Stimulated activated CD8-positive, alpha-beta memory T cell treated with anti-CD3 and anti-CD28 coated beads, Interleukin-12 subunit alpha, Interleukin-12 subunit beta, amount 100 ng/mL, for 24 hours (primary cell): Measurements from ENCODE around the gene RPL6.
"Not testable (repeated sequence)": the region's sequence is repeated elsewhere in the genome, so short reads cannot be mapped to it uniquely, and the experiment has no call there.

Source experiments
- DNase-seq: peaks from one replicate; pipeline ENCODE4 v3.0.0-alpha.2; 2020; ENCODE audit errors: extremely low read depth

RPL6 gene

GRCh38 chr12:112409064-112409905, at the start of gene RPL6:
Gene RPL6, minus strand, starts transcription at chr12:112409605. Its CDS starts 949 bp downstream, at chr12:112408656.
- peak; percentile 34 for DNase-seq

- DNase-seq: no peak
These were observed 49.3 kb upstream of the RPL6 start for GRCh38 chr12:112458751-112459150.

GRCh38 chr12:112458330-112458729, 48.9 kb upstream of the RPL6 start:
- DNase-seq: no peak

- DNase-seq: not testable (repeated sequence)
These were observed 47.7 kb upstream of the RPL6 start for GRCh38 chr12:112457142-112457541.

GRCh38 chr12:112456029-112456428, 46.6 kb upstream of the RPL6 start:
- DNase-seq: no peak

- DNase-seq: no peak
These were observed 41.3 kb upstream of the RPL6 start for GRCh38 chr12:112450725-112451124.

GRCh38 chr12:112448165-112448564, 38.8 kb upstream of the RPL6 start:
- DNase-seq: not testable (repeated sequence)

GRCh38 chr12:112447106-112447505, 37.7 kb upstream of the RPL6 start:
- DNase-seq: no peak

- no peak for DNase-seq
These were observed 36.8 kb upstream of the RPL6 start for GRCh38 chr12:112446008-112446725.

GRCh38 chr12:112443916-112444315, 34.5 kb upstream of the RPL6 start:
- DNase-seq: no peak

- DNase-seq: not testable (repeated sequence)
These were observed 31.2 kb upstream of the RPL6 start for GRCh38 chr12:112440653-112441052.

GRCh38 chr12:112439769-112440168, 30.4 kb upstream of the RPL6 start:
- no peak for DNase-seq

GRCh38 chr12:112438645-112439044, 29.2 kb upstream of the RPL6 start:
- not testable (repeated sequence) for DNase-seq

- no peak for DNase-seq
These were observed 24.1 kb upstream of the RPL6 start for GRCh38 chr12:112433551-112433950.

- no peak for DNase-seq
These were observed 22.6 kb upstream of the RPL6 start for GRCh38 chr12:112431965-112432364.

- DNase-seq: no peak
These were observed 21.5 kb upstream of the RPL6 start for GRCh38 chr12:112430929-112431328.

GRCh38 chr12:112427760-112428159, 18.4 kb upstream of the RPL6 start:
- DNase-seq: no peak

- no peak for DNase-seq
These were observed 16.4 kb upstream of the RPL6 start for GRCh38 chr12:112425582-112426382.

- DNase-seq: no peak
These were observed 14.7 kb upstream of the RPL6 start for GRCh38 chr12:112424126-112424525.

GRCh38 chr12:112422531-112422930, 13.1 kb upstream of the RPL6 start:
- DNase-seq: no peak

- no peak for DNase-seq
These were observed 12.0 kb upstream of the RPL6 start for GRCh38 chr12:112421363-112421762.

- no peak for DNase-seq
These were observed 11.3 kb upstream of the RPL6 start for GRCh38 chr12:112420740-112421139.
